Measurements from ENCODE around the gene CDC42SE2. TPM values are rescaled to one million over a fixed set of nuclear protein-coding genes. Genes with fewer than 3 reads are reported as not detected.

CDC42SE2 gene
- total and polyA plus RNA-seq, 2 of the 4 experiments (the other 2 are of a cell fraction), result 12.5 to 19.4 TPM

- Histone ChIP-seq H3K4me2 (ENCODE audit: low read depth, low read length) (no peak overlapping the region), H3K79me1 (ENCODE audit: low read depth in 1 of 2, low read length in 2 of 2) (no peaks in the 10 kb centered on the region), H3K36me3 (ENCODE audit: control insufficient read depth, insufficient read depth, low read length) (0 out of 2 replicates have a peak, but pooled peaks cover 2% of the 10 kb centered on the region), H3K9me1 (ENCODE audit: insufficient read depth, low read length) (no peaks in the 10 kb centered on the region), H4K91ac (ENCODE audit: insufficient read depth, low read depth, low read length) (no peak overlapping the region), H4K8ac (ENCODE audit: low read depth in 2 of 2, low read length in 2 of 2) (no peak overlapping the region), H2AK5ac (ENCODE audit: low read depth, low read length) (no peak overlapping the region), H3K9me3 (ENCODE audit: control insufficient read depth, insufficient read depth, low read length) (no peaks in the 10 kb centered on the region), H3K4me1 (ENCODE audit: control insufficient read depth, insufficient read depth, low read length) (no peaks in the 10 kb centered on the region), H4K5ac (ENCODE audit: low read depth, low read length) (no peak overlapping the region), H3K27ac (ENCODE audit: insufficient read depth, low read length) (no peak overlapping the region), H4K20me1 (ENCODE audit: insufficient read depth, low read length) (no peaks in the 10 kb centered on the region), H2BK20ac (ENCODE audit: low read depth, low read length) (no peak overlapping the region), H2BK15ac (ENCODE audit: low read depth, low read length) (no peak overlapping the region), H3K23ac (ENCODE audit: low read depth, low read length) (no peak overlapping the region), H3K9ac (ENCODE audit: low read depth, low read length) (no peak overlapping the region), H2BK120ac (ENCODE audit: low read depth, low read length) (no peak overlapping the region), H3K14ac (replicated peaks; ENCODE audit: low read depth, low read length) (no peak overlapping the region), H3K56ac (ENCODE audit: extremely low read depth, insufficient read depth, low read length) (no peak overlapping the region), H2AFZ (replicated peaks; ENCODE audit: low read length, poor library complexity) (no peak overlapping the region), H3K27me3 (ENCODE audit: control insufficient read depth, insufficient read depth, low read length) (no peaks in the 10 kb centered on the region), H2AK9ac (replicated peaks; ENCODE audit: low read depth, low read length, poor library complexity) (no peak overlapping the region), H3K18ac (ENCODE audit: low read depth, low read length) (no peak overlapping the region), H3K4ac (ENCODE audit: low read depth, low read length) (no peak overlapping the region), H2BK5ac (ENCODE audit: low read depth, low read length, poor library complexity, severe bottlenecking) (no peak overlapping the region), H3K4me3 (ENCODE audit: insufficient read depth, low read depth, low read length) (no peak overlapping the region)
- BruUV-seq (replicated peaks), result no TSS peak
- WGBS, 2 experiments (ENCODE audit: extremely low coverage in 2 of 2, insufficient read length in 1 of 2), result no CpG with 5 or more reads among the region's 4 CpGs
- intact Hi-C loops (cut with micrococcal nuclease) (loop anchor here (5.0 kb wide), 1 partner anchor 1308 kb away; no protein-coding TSS in a partner anchor), in situ Hi-C loops (cut with MboI; ENCODE audit: low sequenced_read_pairs) (loop anchor here (5.0 to 25.0 kb wide), 4 partner anchors 533 to 1508 kb away; partner anchors contain the start of gene CHSY3), dilution Hi-C loops (cut with HindIII; ENCODE audit: low sequenced_read_pairs, unreplicated experiment) (no loop called here)
- ATAC-seq (ENCODE audit: low read depth), result no peak
- DNase-seq, result no peak
- CTCF ChIA-PET, result interaction anchor here (0.6 kb wide), 1 partner anchor 9 kb away, joined by 3 read pairs; no protein-coding TSS in a partner anchor
- TF ChIP-seq POLR2A (IDR thresholded peaks at IDR 0.05; ENCODE audit: low read depth, low read length), result no peak
- TF ChIP-seq BHLHE40 (IDR thresholded peaks at IDR 0.05; ENCODE audit: low read depth, low read length), result no peak
- no peak for TF ChIP-seq MXI1 (IDR thresholded peaks at IDR 0.05; ENCODE audit: borderline replicate concordance, low read depth, low read length)
- TF ChIP-seq RFX5 (IDR thresholded peaks at IDR 0.05; ENCODE audit: low read depth, low read length), result no peak
- no peak for TF ChIP-seq CHD1 (IDR thresholded peaks at IDR 0.05; ENCODE audit: low read depth, low read length)
- TF ChIP-seq MAFK (IDR thresholded peaks at IDR 0.05; ENCODE audit: low read depth, low read length), result no peak
- no peak for TF ChIP-seq CEBPB (IDR thresholded peaks at IDR 0.05; ENCODE audit: low read depth, low read length)
- TF ChIP-seq CTCF (conservative IDR thresholded peaks at IDR 0.05; ENCODE audit: low read depth, low read length), result no peak
- TF ChIP-seq ELK1 (IDR thresholded peaks at IDR 0.05; ENCODE audit: borderline replicate concordance, low read depth, low read length), result no peak
- TF ChIP-seq FOS (IDR thresholded peaks at IDR 0.05; ENCODE audit: low read depth, low read length), result no peak
- no peak for TF ChIP-seq RAD21 (IDR thresholded peaks at IDR 0.05; ENCODE audit: low read length)
- no peak for TF ChIP-seq USF2 (IDR thresholded peaks at IDR 0.05; ENCODE audit: low read depth, low read length)
- no peak for TF ChIP-seq NFE2L2 (IDR thresholded peaks at IDR 0.05; ENCODE audit: low read depth, low read length)
- no peak for TF ChIP-seq RCOR1 (IDR thresholded peaks at IDR 0.05; ENCODE audit: insufficient replicate concordance, low read length)
- TF ChIP-seq SMC3 (IDR thresholded peaks at IDR 0.05; ENCODE audit: low read depth, low read length), result no peak
- TF ChIP-seq MAZ (IDR thresholded peaks at IDR 0.05; ENCODE audit: borderline replicate concordance, low read depth, low read length), result no peak
- POLR2A ChIA-PET (ENCODE audit: unreplicated experiment), result no interaction called here
These were observed 156.0 kb downstream of the CDC42SE2 start for GRCh38 chr5:131419877-131420276.
